IMR-90 (cell line): ENCODE data around the gene STX8.

Experiments
- CTCF ChIP-seq: conservative IDR thresholded peaks from 2 replicates; pipeline ENCODE4 v1.5.1; 2012; ENCODE audit warnings: mild to moderate bottlenecking, low read depth, low read length, improper control_type of control experiment
- ELK1 ChIP-seq: fragments of 150-350 bp; IDR thresholded peaks from 2 replicates; pipeline ENCODE4 v1.6.1; 2016; ENCODE audit warnings: low read depth, mild to moderate bottlenecking, low read length, moderate library complexity, borderline replicate concordance
- NFE2L2 ChIP-seq: fragments of 150-350 bp; IDR thresholded peaks from 2 replicates; pipeline ENCODE4 v1.6.1; 2016; ENCODE audit warnings: low read depth, mild to moderate bottlenecking, low read length
- RFX5 ChIP-seq: IDR thresholded peaks from 2 replicates; pipeline ENCODE4 v1.8.0; 2012; ENCODE audit warnings: low read depth, mild to moderate bottlenecking, low read length, moderate library complexity

GRCh38 chr17:9299695-9300094 lies 275.9 kb downstream of the STX8 start:
- TF ChIP-seq CTCF, result no peak
- no peak for TF ChIP-seq RFX5
- TF ChIP-seq NFE2L2, result no peak
- TF ChIP-seq ELK1, result no peak
